CD4-positive, alpha-beta T cell treated with Interleukin-15 for 1 hour (primary cell): ENCODE results near the gene MBP.
A peak's percentile ranks its signal among the peaks of the same experiment; 100 is the strongest.

ENCODE experiments used
- DNase-seq: peaks from one replicate; pipeline ENCODE4 v3.0.0-alpha.2; 2020

The MBP gene

DNA sequence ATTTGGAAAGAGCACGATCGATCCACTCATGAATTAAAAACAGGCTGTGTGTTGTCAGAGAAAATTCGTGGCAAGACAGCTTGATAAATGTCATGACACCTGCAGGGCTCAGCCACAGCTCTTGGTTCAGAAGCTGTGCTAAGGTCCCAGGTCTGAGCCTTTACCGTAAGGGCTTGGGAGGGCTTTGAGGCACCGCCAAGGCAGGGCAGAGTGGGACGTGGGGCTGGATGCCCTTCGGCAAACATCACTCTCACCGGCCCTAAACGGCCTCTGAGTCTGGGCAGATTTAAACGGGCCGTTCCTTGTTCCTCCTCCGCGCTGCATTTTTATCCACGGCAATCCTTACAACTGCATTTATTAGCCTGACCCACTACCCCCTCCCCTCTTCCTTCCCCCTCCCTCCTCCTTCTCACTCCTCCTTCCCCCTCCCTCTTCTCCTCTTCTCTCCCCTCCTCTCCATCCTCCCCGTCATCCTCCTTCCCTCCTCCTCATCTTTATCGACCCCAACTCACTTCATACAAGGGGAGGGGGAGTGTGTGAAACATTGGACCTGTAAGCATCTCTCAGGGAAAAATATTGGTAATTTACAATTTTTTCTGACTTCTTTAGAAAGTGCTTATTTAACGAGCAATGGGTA, 33.9 kb downstream of the MBP start:
- no peak for DNase-seq

- no peak for DNase-seq
Measured at GRCh38 chr18:77098029-77098428, 34.6 kb downstream of the MBP start.

GRCh38 chr18:77096936-77097886, 35.4 kb downstream of the MBP start:
- DNase-seq: no peak

DNA sequence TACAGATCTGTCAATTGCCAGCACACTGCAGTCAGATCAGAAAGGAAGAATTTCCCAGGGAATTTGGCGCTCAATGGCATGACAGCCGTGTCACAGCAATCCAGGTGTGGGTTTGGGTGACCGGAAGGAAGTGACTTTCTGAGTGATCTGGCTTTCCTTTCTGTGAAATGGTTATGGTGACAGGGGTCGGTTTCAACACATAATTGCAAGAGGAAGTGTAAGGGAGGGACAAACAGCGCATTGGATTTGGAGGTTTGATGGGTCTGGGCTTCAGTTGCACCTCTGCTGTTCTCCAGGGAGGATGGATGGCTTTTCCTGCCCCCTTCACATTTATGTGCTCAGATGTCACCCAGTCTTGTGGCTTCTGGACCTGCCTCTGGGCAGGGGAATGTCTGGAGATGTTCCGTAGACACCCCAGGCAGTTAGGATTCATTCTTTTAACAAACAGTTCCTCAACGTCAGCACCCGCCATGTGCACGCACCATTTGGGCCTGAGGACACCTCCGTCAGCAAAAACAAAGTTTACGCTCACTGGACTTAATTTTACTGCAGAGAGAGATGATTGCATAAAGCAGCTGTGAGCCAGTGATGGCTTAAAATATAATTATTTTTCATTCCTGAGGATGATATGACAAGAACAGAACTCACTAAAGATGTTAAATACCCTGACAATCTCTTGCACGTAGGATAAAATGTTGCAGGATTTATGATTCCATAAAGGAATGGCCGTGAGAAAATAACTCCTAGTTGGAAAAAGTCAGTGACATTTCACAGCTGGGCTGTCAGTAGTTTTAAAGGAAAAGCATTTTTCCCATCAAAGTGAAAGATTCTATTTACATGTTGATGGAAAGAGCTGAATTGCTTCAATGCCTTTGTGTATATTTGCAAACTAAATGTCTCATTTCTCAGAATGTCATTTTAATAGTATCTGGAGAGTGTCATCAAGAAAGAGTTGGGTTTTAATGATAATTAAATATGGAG, 36.9 kb downstream of the MBP start:
- no peak for DNase-seq

GRCh38 chr18:77093586-77093985, 39.0 kb downstream of the MBP start:
- no peak for DNase-seq

GRCh38 chr18:77093067-77093430, 39.5 kb downstream of the MBP start:
- DNase-seq: no peak

DNA sequence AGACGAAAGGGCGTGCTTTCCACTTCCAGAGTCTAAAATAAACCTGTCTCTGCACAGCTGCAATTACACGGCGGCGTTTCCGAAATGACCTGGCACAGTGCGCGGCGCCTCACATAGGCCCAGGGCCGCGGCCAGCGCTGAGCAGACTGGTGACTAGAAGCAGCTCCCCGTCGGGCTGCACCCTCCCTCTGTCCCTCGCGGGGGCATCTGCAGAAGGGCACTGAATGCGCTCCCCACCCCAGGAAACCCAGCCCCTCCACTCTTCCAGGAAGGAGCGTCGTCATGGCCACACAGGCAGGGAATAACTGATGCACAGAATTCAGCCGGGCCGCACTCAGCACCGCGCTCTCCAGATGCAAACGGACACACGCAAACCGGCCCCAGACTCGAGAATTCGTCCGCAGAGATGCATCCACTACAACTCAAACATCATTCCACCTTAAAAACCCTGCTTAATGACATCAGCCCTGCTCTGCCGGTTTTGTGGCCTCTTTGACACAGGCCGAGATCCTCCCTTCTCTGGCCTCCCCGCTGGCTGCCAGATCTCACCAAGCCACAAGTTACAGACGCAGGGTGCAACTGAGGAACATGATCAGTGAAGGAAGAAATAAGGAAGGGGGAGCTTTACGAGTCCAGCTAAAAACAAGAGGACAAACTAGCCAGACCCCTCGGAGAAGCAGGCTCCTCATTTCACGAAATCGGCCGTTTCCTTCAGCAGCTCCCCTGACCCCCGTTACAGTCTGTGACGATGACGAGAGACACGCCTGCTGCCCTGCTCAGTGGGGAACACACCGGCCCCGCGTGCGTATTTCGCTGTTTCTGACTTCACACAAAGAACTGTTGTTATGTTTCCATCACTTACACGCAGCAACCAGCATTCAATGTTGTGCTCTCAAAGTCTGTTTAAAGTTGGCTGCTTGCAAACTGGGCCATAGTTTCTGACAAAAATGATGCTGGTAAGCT, 40.2 kb downstream of the MBP start:
- no peak for DNase-seq

GRCh38 chr18:77091366-77091765, 41.2 kb downstream of the MBP start:
- no peak for DNase-seq

- no peak for DNase-seq
Measured at GRCh38 chr18:77090546-77091174, 41.9 kb downstream of the MBP start.

DNA sequence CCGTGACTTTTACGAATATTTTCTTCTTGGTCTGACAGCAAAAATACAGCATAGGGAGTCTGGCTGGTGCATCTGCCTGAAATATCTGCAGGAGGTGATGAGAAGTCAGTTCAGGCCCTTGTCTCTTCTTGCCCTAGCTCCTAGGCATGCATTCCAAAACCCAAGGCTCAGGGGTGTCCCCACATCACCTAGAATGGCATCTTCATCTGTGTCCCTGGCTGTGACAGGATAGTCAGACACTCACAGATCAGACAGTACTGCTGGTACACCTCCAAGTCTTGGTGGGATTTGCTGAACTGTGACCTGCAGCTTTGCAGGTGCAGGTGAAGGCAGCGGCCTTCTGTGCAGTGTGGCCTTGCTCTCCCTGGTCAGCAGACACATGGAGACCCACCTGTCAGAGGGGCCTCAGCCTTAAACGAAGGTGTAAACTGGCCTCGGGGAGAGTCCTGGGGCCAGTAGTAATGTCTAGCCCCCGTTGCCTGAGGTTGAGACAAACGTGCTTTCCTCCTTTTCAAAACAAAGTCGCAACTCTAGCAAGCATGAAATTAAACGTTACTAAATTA, 42.8 kb downstream of the MBP start:
- no peak for DNase-seq

GRCh38 chr18:77088963-77089722, 43.4 kb downstream of the MBP start:
- no peak for DNase-seq

DNA sequence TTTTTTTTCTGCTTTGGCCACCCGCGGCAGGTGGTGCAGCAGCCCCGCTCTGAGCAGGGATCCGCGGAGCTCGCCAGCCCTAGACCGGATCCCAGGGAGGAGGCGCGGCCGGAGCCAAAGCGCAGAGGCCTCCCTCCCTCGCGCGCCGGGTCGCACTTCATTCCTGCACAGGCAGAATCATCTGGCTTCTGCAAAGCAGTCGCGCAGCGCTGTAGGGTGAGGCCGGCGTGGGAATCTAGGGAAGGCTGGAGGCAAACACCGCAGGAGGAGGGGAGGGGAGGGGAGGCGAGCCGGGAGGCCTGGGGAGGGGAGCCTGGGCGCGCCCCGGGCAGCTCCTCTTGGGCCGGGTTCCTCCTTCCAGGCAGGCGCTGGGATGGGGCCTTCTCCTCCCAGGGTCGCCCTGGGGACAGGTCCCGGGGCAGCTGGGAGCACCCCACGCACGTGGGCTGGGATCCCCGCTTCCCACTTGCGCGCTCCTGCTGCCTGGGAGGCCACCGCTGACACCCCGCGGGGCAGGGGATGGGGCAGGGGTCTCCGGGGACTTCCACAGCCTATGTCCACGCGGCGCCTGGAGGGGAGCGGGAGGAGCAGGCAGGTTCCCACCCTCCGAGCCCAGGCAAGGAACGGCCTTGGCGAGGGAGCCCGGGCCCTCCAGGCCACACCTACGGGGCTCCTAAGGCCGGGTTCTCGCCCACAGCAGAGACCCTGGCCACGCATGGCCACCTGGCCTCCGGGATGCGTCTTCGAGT, 45.0 kb downstream of the MBP start:
- DNase-seq: no peak

- no peak for DNase-seq
Measured at GRCh38 chr18:77086656-77087392, 45.8 kb downstream of the MBP start.

GRCh38 chr18:77086034-77086433, 46.5 kb downstream of the MBP start:
- DNase-seq: no peak

DNA sequence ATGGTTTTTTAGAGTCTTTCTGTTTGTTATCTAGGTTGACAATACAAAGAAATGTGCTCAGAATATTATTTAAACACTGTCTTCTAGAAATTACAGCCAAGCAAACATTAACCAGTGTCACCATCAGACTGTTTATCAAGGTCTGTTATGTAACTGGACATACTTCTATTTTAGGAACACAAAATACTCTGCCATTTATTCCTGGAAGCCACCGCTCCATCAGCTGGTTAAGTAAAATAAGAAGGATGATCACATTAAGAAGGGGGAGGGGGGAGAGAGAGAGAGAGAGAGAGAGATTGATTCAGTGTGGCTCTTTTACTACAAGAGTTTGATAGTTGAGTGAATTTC, 47.9 kb downstream of the MBP start:
- no peak for DNase-seq

DNA sequence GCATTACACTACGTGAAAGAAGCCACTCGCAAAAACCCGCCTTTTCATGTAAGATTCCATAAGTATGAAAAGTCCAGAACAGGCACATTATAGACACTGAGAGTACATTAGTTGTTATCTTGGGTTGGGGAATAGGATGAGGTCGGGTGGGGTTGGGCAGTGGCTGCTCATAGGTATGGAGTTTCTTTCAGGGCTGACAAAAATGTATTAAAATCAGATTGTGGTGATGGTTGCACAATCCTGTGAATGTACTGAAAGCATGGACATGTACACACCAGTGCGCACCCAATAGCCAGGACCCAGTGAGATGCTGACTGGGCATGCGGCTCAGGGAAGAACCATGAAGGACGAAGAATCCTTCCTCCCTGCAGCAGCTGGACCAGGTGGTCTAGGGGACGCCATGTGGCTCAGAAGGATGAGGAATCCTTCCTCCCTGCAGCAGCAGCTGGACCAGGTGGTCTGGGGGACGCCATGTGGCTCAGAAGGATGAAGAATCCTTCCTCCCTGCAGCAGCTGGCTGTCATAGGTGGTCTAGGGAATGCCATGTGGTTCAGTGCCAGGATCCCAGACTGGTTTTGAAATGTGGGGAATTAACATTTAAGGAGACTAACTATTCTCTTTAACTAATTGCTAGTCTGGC, 50.1 kb downstream of the MBP start:
- DNase-seq: no peak

GRCh38 chr18:77081390-77081778, 51.2 kb downstream of the MBP start:
- no peak for DNase-seq

DNA sequence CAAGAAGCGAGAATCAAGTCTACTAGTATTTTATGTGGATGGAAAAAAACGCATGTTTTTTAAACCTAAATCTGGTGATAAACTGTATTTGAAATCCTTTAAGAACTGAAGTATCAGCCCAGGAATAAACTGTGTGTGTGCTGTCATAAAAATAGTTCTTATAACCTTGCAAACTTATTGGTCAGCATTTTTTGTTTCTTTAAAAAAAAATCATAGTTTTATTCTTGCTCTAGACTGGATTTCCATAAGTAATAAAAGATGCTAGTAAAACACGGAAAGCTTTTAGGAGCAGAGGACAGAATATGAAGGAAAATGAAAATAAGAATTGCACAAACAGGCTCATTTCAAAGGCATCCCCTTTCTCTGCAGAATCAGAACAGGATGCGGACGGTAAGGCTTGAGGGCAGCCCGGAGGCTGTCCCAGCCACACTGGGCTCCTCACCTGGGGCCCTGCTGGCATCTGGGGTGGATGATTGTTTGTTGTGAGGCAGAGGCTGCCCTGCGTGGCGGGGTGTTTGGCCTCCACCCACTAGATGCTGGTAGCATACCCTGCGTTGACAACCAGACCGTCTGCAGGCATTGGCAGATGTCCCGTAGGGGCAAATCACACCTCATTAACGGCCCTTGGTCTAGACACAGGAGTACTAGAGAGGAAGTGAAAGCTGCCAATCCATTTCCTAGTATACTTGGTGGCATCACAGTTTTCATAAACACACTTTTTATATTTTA, 52.5 kb downstream of the MBP start:
- peak; percentile 87 for DNase-seq
